ENCODE measurements around the gene UGT3A1.
A peak's percentile ranks its signal among the peaks of the same experiment; 100 is the strongest.
"Not testable (repeated sequence)": the region's sequence is repeated elsewhere in the genome, so short reads cannot be mapped to it uniquely, and the experiment has no call there.

UGT3A1 gene

DNA sequence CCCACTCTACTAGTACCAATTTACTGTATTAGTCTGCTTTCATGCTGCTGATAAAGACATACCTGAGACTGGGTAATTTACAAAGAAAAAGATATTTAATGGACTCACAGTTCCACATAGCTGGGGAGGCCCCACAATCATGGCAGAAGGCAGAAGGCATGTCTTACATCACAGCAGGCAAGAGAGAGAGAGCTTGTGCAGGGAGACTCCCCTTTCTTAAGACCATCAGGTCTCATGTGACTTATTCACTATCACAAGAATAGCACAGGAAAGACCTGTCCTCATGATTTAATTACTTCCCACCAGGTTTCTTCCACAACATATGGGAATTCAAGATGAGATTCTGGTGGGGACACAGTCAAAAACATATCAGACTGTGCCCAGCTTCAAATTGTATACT lies 11.5 kb downstream of the UGT3A1 start:
- no peak for DNase-seq

DNA sequence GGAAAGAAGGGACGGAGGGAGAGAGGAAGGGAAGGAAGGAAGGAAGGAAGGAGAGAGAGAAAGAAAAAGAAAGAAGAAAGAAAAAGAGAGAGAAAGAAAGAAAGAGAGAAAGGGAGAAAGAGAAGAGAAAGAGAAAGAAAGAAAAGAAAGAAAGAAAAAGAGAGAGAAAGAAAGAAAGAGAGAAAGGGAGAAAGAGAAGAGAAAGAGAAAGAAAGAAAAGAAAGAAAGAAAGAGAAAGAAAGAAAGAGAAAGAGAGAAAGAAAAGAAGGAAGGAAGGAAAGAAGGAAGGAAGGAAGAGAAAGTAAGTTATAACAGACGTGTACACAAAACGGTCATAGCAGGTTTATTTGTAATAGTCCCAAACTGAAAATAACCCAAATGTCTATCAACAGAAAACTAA lies 14.3 kb downstream of the UGT3A1 start:
- not testable (repeated sequence) for DNase-seq

DNA sequence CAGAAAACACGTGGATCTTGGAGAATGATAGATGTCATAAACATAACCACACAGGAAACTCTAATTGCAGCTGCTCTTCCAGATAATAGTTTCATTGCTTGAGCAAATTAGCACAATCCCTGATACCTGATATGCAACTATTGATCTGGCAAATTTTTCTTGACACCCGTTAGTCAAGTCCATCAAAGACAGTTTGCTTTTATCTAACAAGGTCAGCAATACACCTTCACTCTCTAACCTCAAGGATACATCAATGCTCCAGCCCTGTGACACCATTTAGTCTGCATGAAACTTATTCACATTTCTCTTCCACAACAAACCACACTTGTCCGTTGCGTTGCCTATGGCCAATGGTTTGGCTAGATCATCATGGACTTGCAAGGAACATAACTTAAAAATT lies 16.6 kb downstream of the UGT3A1 start:
- no peak for DNase-seq

DNA sequence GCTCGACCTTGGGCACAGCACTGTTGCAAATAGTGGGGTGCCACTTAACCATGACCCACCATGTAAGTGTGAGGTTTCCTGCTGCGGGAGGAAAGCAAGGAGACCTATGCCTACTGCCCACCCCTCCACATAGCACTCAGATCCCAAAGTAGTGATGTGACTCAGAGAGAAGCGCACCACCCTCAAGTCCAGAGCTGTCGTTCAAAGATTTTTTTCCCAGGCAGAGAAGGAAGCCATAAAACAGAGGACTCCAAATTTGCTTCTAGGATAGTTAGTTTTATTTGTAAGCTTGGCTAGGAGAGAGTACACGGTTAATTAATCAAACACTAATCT lies 19.3 kb downstream of the UGT3A1 start:
- DNase-seq: no peak

DNA sequence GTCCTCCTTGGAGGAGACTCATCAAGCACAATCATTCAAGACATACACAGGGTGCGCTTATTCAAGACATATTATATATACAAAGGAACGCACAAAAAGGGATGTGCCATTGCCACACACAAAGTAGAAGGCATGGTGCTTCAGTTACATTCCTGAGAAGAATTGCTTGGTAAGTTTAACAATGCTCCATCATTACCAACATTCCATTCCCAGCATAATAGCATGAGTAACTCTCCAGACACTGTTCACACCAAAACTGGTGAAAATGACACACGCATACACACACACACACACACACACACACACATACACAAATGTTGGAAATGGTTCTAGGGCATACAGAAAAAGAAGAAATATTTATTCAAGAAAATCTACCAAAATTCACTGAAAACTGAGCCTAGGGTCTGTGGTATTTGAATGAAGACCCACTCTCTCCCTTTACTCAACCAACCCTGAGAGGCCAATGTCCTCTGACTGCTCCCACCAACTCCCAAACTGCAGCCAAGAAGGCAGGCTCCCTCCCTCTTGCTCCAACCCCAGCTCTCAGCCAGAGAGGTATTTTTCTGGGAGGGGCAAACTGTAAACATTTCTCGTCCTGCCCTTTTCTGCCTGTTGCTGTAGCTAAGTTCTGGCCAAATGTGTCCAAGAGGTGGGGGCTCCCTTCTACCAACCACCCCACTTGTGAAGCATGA lies 19.9 kb downstream of the UGT3A1 start:
- no peak for DNase-seq

DNA sequence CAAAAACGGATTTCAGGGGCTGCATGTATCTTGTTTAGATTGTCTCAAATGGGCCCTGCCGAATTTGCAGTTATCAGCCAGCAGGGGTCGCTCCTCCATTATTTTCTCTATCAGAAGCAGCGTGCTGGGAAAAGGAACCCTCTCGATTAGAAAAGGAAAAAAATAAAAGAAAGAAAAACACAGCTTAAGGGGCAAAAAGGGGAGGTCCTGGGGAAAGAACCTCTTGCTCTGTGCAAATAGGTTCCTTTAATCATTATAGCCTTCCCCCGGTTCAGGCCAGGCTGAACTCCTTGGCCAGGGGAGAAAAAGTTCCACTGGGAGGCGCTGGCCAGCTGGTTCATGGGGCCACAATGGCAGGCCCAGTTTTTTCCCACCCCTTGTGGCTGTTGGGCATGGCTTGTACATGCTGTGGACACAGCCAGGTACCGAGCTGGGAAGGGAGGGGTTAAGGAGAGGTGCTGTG lies 27.8 kb downstream of the UGT3A1 start:
- peak; percentile 32 for DNase-seq

DNA sequence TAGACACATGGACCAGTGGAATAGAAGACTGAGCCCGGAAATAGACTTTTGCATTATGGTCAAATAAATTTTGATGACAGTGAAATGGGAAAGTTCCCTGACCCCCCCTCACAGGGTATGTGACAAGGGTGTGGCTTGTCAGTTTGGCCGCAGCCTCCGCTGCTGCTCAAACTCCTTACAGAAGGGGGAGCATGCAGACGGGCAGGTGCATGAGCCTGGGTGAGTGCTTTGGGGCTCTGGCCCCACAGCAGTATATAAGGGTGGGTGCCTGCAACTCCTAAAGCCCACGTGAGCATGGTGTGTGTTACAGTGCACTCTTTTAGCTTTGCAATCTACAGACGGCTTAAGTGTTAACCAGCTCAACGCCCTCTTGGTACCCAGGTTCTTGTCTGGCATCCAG lies 30.9 kb downstream of the UGT3A1 start:
- no peak for DNase-seq

DNA sequence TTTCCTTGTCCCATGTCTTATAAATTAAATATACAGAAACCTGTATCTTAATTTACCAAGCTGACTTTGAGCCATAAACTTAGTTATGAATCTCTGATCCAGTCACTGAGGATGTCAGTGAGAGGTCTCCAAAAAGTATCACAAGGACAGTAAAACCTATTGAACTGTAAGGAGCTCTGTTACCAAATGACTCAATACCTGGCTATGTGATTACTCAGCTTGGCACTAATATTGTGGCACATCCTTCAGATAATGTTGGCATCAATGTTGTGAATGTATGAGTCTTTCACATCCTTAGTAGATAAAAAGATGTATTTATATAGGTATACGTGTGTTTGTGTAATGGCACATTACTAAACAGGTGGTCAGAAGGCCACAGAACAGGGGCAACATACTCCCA lies 34.8 kb downstream of the UGT3A1 start:
- no peak for DNase-seq

DNA sequence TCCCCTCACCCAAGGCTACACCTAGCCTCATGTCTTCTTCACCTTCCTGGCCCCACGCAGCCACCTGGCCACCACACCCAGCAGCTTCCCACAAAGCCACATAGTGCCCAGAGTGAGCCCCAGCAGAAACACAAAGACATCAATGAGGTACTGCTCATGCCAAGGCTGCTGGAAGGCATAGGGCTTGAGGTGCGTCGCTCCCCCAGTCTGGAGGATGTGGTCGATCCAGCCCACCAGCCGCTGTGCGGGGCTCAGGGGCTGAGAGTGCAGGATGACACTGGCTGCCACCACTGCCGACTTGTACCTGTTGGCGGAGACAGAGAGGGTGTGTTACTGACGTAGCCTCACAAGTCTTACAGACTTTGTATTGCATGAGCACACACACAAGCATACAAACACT lies 37.0 kb downstream of the UGT3A1 start:
- peak; percentile 4 for DNase-seq

DNA sequence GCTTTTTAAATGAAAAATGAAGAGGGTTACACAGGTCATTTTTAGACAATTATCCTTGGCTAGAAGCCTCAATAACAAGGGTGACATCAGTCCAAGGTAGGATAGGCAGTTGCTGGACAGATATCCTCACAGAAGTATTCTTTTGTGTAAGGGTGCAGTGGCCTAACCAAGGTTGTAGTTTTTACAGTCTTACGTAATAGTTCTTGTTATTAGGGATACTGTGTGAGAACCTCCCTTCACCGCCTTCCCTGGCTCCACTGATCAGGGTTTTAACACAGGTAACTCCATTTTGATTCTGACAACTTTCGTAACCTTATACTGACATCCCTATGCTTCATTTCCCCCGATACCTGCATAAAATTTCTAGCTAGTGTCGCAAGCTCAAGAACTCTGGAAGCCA lies 44.1 kb downstream of the UGT3A1 start:
- no peak for DNase-seq

DNA sequence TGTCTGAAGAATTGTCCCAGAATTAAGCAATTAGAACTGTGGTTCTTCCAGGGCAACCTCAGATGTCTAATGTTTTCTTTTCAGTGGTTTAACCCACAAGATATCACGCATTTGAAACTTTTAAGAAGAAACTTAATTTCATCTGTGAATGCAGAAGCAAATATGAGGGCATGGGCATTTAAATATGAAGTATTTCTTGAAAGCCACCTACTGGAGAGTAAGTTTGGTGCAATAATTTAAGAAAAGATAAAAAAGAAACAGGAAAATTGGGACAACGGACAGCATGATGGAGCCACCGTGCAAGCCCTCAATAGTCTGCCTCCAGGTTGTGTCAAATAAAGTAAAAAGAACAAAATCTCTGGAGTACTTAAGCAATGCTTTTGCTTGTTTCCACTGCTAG lies 51.6 kb downstream of the UGT3A1 start:
- no peak for DNase-seq

DNA sequence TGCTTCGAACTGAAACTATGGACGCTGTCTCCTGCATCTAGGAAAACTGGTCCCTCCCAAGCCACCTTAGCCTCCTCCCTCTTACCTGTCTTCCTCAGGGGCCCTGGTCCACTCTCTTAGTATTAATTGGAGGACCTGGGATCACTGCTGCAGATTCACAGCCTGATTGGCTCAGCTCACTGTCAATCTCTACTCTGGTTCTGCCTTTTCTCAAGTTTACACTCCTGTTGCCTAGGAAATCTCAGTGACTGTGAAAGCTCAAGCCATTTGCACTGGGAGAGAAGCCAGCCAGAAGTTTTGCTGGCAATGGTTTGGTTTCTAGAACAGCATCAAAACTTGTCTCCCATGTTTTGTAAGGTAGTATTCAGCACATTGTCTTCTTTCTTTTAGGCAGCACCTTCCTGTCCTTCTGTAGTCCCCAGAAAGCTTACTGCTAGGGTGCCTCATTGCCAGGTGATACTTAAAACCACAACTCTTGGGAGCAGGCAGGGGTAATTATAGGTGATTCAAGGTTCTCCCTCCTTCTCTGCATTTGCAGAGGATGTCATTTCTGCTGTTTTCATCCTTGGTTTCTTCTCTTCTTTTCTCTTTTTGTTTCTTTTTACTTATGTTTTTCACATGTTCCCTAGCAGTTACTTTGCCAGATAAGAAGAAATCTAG lies 52.5 kb downstream of the UGT3A1 start, which contains the start of gene CAPSL:
TSS of gene CAPSL (minus strand) at position 55 of the 660 bp plus-strand sequence. CDS start 17,502 bp downstream, outside the sequence.
- no peak for DNase-seq

DNA sequence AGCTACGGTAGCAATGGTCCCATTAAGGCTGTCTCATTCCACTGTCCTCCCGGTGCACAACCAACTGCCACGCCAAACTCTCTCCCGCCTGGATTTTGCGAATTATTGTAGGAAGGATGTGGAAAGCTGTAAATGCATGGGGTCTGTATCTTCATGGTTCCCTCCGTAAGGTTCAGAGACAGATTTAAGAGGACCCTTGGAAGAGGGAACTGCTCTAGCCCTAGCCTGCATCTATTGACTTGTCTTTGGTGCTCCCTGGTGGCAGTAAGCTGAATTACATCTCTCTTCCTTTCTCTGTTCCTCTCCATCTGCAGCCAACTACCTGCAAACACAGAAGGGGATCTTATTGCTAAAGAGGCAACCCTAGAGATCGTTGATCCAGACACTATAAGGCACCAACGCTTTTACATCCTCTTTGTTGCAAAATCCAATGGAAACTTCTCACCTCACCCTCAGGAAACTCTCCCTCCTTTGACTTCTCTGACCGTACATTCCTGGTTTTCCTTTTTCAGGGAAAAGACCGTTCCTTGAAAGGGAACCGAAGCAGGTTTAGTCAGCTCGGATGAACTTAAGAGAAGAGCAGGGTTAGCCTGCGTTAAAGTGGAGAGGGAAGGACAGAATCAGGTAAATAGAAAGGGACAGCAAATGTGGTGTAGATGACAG lies 64.7 kb downstream of the UGT3A1 start:
- DNase-seq: peak; percentile 72

DNA sequence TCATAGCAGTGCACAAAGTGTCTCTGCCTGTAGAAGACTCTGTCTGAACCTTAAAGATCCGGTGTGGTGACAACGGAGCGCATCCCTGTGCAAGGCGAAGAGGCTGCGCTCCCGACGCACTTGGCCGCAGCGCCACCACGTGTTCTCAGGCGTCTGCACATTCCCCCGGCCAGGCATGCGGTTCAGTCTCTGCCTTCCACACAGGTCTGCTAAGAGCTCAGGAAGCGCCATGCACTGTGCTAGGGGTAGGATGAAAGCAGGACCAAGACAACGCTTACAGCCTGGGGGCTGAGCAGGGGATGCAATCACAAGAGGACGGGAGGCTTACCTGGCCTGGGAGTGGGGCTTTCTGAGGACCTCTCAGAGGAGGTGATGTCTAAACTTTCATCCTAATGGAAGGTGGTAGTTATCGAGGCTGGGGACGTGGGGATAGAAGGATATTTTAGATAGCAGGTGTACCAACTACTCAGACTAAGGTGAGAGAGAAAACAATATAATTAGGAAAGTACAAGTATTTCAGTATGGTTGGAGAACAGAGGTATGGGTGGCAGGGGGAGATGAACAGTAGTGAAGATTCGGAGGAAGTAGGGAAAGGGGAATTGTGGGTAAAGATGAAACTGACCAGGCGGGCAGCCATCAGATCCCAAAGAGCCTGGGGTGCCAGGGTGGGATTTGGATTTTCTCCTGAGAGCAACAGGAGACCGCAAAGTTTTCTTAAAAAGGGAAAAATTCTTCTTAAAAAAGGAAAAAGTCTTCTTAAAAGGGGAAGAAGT lies 66.1 kb downstream of the UGT3A1 start:
- peak; percentile 92 for DNase-seq

DNA sequence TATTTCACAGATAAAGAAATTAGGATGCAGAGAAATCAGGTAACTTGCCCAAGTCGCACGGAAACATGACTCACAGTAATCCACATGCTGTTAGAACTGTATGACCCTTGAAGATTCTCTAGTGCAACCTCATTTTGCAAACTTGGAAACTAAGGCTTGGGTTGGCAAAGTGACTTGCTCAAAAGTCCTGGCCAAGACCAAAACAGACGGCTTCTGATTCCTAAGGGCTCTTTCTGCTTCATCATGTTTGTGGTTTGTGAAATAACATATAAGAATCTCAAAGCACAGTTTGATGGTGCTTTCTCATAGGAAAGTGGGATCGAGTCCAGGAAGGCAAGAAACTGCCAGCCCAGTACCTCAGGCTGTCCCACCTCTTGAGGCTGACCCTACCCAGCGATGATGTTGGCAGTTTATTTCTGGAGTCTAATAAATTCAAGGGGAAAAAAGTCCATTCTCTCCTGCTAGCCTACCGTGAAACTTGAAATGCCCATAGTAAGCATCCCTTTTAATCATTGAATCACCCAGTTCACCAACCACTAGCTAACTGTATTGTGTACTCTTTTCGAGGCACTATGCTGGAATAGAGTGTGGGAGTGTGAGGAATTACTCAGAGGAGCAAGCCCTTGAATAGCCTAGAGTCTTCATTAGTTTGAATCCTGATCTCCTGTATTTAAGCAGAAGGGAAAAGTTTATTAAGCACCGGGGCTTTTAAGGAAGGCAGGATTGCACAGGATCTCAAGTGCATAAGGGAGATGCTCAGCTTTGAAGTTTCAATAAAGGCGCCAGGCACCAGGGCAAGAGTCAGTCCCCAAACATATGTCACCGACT lies 66.9 kb downstream of the UGT3A1 start:
- peak; percentile 36 for DNase-seq

DNA sequence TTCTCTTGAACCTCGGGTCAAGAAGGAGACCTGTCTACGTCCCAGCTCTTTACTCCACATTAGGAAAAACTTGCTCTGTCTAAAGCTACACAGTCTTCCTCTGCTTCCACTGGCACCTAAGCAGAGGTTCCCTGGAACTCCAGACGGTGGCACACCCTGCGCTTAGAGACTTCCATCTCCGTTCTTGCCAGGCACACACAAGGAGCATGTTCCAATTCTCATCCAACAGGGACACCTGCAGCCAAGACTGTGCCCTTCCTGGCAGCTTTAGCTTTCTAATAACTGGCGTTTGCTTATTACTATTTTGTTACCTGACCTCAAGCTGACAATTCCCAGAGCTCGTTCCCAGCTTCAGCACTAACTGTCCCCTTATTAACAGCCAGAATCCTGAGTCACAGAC lies 68.7 kb downstream of the UGT3A1 start:
- DNase-seq: no peak

DNA sequence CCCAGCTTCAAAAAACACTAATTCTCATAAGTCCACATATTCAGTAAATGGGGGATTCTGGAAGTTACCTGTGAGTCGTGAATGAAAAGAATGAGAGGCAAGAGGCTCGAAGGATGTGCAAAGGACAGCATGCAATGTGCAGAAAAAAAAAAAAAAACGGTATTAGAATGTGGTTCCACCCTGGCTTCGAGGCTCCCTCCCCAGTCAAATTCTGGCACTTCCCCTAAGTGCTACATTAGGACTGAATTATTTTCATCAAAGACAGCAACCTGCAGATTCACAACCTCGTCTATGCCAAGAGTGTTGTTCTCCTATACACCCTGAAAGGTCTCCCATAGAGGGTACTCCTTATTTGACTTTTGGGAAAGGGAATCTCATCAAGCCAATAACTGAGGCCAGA lies 69.3 kb downstream of the UGT3A1 start:
- DNase-seq: no peak

DNA sequence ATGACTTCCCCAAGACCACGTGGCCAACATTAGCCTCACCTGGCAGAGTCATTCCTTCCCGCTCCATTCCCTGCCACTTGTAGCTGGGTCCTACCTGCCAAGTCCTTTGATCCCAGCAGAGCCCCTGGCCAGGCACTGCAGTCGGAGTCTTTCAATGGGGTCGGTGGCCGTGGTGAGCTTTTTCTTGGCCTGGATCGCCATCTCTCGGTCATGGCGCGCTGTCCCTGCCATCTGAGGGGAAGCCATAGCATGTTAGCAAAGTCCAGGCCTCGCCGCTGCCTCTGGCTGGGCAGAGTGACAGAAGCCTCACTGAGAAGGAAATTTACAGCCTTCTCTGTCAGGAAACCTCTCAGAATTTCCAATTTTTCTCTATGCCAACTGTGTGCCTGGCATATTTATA lies 70.3 kb downstream of the UGT3A1 start:
- DNase-seq: no peak

DNA sequence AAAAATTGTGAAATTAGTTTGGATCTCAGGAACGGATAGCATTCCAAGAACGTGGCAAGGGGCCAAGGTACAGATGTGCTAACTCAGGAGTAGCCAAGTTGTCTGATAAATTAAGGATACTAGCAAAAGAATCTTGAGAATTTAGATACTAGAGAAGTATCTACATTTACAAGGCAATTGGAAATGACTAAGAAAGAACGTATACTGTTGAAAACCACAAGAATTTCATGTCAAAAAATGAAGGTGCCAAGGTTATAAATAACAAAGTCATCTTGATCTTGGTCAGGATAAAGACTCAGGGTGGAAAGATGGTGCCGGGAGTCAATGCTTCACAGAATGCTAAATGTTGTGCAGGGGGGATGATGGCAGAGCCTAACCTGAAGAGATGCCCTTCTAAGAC lies 72.0 kb downstream of the UGT3A1 start:
- DNase-seq: peak; percentile 58

DNA sequence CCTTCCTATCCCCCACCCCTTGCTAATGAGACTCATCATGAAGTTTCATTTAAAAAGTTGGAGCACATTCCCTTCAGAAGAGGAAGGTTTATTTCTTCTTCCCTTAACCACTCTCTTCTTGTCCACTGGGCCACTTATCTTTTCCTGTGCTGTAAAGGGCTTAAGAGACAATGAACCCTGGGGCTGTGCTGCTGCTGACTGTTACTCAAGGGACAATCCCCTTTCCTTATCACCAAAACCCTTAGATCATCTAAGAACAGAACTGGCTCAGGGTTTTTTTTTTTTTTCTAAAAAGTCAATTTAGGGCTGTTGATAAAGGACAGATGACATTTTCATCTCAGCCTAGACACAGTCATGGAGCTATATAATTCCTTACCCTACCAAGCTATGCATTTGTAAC lies 82.4 kb downstream of the UGT3A1 start:
- peak; percentile 34 for DNase-seq

DNA sequence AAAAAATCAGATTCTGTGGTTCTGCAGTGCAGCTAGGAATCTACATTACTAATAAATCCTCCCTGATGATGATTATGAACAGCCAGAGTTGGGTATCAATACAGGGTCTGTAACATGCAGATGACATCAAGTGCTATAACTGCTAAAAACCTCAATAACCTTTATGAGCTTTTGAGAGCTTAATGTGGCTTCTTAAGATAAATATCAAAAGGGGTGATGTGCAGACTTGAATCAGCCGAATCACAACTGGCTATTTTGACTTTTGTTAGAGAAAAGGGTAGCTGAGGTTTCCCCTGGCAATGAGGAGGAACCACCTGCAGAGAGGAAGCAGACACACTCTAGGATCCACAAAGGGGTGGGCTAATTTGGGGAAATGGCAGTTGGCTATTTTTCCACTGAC lies 83.0 kb downstream of the UGT3A1 start:
- no peak for DNase-seq

DNA sequence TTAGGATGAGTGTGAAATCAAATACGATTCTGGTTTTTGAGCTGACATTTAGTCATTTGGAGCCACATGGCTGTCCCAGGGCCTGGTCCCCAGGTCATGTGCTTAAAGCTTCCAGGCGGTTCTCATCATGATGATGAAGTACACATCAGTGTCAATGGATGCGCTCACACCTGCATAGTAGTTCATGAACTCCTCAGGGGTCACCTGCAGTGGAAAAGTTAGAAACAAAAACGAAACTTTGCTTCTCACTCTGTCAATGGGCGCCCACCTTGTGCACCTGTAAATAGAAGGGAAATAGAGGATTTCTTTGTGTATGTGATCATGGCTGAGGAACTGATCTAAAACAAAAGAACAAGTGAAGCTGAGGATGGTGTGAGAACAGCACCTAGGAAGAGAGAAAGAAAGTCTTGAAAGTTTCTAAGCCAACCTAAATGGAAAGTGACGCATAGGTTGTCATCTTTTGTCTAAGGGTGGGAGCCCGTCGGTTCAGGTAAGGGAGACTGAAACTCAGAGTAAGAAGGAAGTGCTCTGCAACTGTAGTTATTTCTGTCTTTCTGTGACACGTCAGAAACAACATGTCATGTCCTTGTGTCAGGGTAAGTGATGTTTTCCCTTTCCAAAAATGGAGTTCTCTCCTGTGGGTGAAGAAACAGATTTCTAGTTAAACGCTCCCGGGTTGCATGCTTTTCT lies 86.6 kb downstream of the UGT3A1 start:
- peak; percentile 60 for DNase-seq

Measured in stimulated activated CD4-positive, alpha-beta T cell treated with anti-CD3 and anti-CD28 coated beads, Interleukin-15, amount 100 ng/mL, for 24 hours (primary cell).